Progenitor cell of endocrine pancreas (in vitro differentiated cells): Measurements from ENCODE around the gene DPH1. TPM values are rescaled to one million over a fixed set of nuclear protein-coding genes. Genes with fewer than 3 reads are reported as not detected.
A peak's percentile ranks its signal among the peaks of the same experiment; 100 is the strongest.

ENCODE experiments used
- DNase-seq: peaks from one replicate; pipeline ENCODE4 v3.0.0; 2021; ENCODE audit warnings: low spot score; ENCODE audit not compliant: unreplicated experiment
- H3K27ac Mint-ChIP-seq: 2 replicates; pipeline ENCODE4 v1.8.0; 2021; ENCODE audit warnings: mild to moderate bottlenecking, moderate library complexity, mixed read lengths
- H3K27me3 Mint-ChIP-seq: 2 replicates; pipeline ENCODE4 v1.8.0; 2021; ENCODE audit warnings: mixed read lengths
- H3K36me3 Mint-ChIP-seq: 2 replicates; pipeline ENCODE4 v1.8.0; 2022; ENCODE audit warnings: mixed read lengths; ENCODE audit not compliant: insufficient read depth
- H3K4me1 Mint-ChIP-seq: 2 replicates; pipeline ENCODE4 v1.8.0; 2021; ENCODE audit warnings: low read depth, mixed read lengths
- H3K4me3 Mint-ChIP-seq: 2 replicates; pipeline ENCODE4 v1.8.0; 2021; ENCODE audit warnings: low read depth, mild to moderate bottlenecking, moderate library complexity, mixed read lengths
- H3K9me3 Mint-ChIP-seq: 2 replicates; pipeline ENCODE4 v1.8.0; 2021; ENCODE audit warnings: low read depth, mixed read lengths
- total RNA-seq: library from RNA; stranded (reverse); gene quantifications from 2 replicates; pipeline ENCODE4 v1.2.1, GENCODE V29; 2021
- TF ChIP-seq, protein P1 (sequence below): fragments of 200-600 bp; sonication (generic); IDR thresholded peaks from one replicate; pipeline ENCODE4 v1.5.0; 2021; ENCODE audit warnings: antibody characterized with exemption, mild to moderate bottlenecking; ENCODE audit not compliant: unreplicated experiment

Gene DPH1
- total RNA-seq, 1 donor from 2014 or later = 39.1 TPM

DNA sequence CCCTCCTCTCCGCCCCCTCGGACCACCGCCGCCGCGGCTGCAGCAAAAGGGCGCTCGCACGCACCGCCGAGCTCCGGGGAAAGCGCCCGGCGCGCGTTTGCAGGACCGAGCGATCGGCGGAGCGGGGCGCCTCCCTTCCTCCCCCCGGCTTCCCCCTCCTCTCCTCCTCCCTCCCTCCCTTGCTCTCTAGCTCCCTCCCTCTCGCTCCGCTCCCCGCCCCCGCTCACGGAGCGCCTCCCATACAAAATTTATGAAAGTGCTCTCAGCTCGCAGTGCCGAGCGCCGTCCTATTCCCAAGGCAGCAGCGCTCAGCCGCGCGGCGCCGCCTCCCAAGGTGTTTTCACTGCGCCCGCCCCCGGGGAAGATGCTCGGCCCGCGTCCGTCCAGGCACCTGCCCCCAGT, 4.7 kb upstream of the DPH1 start, which contains the start of gene RTN4RL1:
TSS of gene RTN4RL1 (minus strand) at position 115 of the 402 bp plus-strand sequence. CDS start 469 bp downstream, outside the sequence.
- no peaks in the 10 kb centered on the region for H3K9me3 Mint-ChIP-seq
- H3K4me3 Mint-ChIP-seq = peak within 1 kb of the TSS; percentile 81
- DNase-seq = peak; percentile 41
- TF ChIP-seq, protein P1, sequence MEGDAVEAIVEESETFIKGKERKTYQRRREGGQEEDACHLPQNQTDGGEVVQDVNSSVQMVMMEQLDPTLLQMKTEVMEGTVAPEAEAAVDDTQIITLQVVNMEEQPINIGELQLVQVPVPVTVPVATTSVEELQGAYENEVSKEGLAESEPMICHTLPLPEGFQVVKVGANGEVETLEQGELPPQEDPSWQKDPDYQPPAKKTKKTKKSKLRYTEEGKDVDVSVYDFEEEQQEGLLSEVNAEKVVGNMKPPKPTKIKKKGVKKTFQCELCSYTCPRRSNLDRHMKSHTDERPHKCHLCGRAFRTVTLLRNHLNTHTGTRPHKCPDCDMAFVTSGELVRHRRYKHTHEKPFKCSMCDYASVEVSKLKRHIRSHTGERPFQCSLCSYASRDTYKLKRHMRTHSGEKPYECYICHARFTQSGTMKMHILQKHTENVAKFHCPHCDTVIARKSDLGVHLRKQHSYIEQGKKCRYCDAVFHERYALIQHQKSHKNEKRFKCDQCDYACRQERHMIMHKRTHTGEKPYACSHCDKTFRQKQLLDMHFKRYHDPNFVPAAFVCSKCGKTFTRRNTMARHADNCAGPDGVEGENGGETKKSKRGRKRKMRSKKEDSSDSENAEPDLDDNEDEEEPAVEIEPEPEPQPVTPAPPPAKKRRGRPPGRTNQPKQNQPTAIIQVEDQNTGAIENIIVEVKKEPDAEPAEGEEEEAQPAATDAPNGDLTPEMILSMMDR = no peak
- peaks cover 18% of the 10 kb centered on the region for H3K27me3 Mint-ChIP-seq
- H3K4me1 Mint-ChIP-seq = no peaks in the 10 kb centered on the region
- H3K27ac Mint-ChIP-seq = peak within 1 kb of the TSS; percentile 89
- H3K36me3 Mint-ChIP-seq = no peaks in the 10 kb centered on the region

DNA sequence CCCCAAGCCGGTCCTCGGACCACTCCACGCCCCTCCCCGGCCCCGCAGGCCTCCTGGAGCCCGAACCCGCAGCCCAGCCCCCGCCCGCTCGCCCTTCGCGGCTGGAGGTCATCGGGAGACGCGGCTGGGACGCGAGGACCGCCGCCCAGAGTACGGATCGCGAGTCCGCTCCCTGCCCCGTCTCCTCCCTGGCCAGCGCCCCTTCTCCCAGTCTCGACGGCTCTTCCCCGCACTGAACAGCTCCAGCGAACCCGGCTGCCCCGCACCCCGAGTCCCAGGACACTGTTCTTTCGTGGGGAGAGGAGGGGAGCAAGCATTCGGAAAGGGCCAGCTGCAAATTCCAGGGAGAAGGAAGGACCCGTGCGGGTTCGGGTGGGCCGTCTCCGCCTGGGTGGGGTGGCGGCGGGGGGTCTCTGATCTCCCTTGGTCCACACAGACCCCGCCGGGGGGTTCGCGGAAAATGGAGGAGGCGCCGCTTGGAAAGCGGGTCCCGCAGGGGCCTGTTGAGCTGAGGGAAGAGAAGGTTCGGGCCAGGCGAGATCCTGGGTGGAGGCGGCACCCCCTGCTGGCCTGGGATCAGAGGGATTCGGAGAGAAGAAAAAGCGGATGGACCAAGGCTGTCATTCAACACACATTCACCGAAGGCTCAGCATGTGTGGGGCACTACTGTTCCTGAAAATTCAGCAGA, 4.2 kb upstream of the DPH1 start:
- Mint-ChIP-seq H3K36me3 (no peaks in the 10 kb centered on the region), H3K4me1 (peaks cover 1% of the 10 kb centered on the region), H3K27me3 (peaks cover 16% of the 10 kb centered on the region), H3K27ac (peak overlapping the region; percentile 89), H3K4me3 (peak overlapping the region; percentile 75), H3K9me3 (no peaks in the 10 kb centered on the region)
- peak; percentile 64 for DNase-seq
- TF ChIP-seq, protein P1 = peak; percentile 78

DNA sequence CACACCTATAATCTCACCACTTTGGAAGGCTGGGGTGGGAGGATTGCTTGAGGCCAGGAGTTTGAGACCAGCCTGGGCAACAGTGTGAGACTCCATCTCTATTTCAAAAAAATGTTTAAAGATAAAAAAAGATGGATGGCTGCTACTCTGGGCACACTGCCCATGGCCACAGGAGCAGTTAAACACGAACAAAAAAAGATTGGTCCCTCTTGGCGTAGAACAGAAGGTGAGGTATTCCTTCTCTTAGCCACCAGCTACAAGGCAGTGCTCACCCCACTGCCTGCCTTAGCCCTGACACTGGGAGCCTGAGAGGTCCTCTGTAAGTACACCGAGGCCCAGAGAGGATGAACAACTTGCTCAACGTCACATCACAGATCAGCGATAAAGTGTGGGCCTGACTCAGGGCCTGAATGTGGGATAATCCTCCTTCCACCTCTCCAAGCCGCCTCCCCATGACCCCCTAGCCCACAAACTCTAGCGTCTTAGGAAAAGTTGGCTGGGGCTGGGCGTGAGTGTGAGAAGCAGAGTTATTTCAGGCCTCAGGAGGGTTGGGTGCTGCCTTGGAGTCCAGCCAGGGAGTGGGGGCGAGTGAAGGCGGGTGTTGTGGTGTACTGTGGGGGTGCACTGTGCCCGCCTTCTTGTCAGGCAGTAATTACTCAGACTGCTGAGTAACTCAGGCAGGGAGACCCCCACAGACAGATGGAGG, 2.3 kb upstream of the DPH1 start:
- peaks cover 14% of the 10 kb centered on the region for H3K27me3 Mint-ChIP-seq
- no peak overlapping the region for H3K27ac Mint-ChIP-seq
- peaks cover 4% of the 10 kb centered on the region for H3K4me1 Mint-ChIP-seq
- no peaks in the 10 kb centered on the region for H3K36me3 Mint-ChIP-seq
- no peaks in the 10 kb centered on the region for H3K9me3 Mint-ChIP-seq
- TF ChIP-seq, protein P1 = no peak
- DNase-seq = no peak
- peak overlapping the region; percentile 33 for H3K4me3 Mint-ChIP-seq

DNA sequence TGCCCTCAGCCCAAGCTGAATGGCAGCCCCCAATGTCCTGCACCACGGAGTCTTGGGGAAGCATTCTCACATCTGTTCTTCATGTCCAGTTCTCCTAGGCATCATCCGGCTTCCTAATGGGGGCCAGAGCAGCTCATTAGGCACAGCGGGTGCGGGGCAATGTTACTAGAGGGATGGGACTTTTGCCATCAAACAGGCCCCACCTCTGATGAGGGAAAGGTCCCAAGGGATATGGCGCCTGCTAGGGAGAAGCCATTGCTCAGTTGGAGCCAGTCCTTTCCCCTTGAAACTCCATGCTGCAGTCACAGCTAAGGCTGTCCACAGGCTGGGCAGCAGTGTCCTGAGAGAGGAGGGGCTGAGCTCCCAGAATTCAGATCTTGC, 1.7 kb upstream of the DPH1 start:
- TF ChIP-seq, protein P1 = no peak
- Mint-ChIP-seq H3K27ac (no peak overlapping the region), H3K36me3 (no peaks in the 10 kb centered on the region), H3K27me3 (peaks cover 14% of the 10 kb centered on the region), H3K4me1 (peaks cover 4% of the 10 kb centered on the region), H3K4me3 (no peak overlapping the region), H3K9me3 (no peaks in the 10 kb centered on the region)
- DNase-seq = no peak

DNA sequence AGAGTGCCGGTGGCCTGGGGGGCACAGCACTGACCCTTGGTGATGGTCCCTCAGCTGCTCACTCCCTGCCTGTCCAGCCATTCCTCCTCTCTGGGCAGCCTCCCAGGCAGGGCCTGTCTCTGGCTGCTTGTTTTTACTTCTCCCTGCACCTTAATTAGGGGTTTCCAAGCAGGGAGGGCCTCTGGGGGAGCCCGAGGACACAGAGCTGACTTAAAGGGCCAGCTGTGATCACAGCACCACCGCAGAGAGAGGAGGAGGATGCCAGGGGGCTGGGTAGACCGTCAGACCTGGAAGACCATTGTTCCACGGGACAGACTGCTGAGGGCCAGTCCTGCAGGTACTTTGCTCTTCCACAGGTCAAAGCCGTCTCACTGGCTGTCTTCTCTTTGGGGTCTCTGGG, 1.2 kb upstream of the DPH1 start:
- TF ChIP-seq, protein P1 = no peak
- DNase-seq = no peak
- no peaks in the 10 kb centered on the region for H3K9me3 Mint-ChIP-seq
- H3K27me3 Mint-ChIP-seq = peaks cover 14% of the 10 kb centered on the region
- peak overlapping the region; percentile 48 for H3K4me3 Mint-ChIP-seq
- H3K27ac Mint-ChIP-seq = no peak overlapping the region
- peaks cover 4% of the 10 kb centered on the region for H3K4me1 Mint-ChIP-seq
- H3K36me3 Mint-ChIP-seq = no peaks in the 10 kb centered on the region
